MM.1S (cell line): ENCODE data around the gene NSMF.

Experiments used
- DNase-seq: peaks from one replicate; pipeline ENCODE4 v3.0.0-alpha.2; 2015
- H2AFZ ChIP-seq: fragments of 300-600 bp; sonication (generic); 2 replicates; pipeline ENCODE4 v1.6.0; 2016; ENCODE audit warnings: antibody characterized with exemption, low read length
- H3F3A ChIP-seq: fragments of 300-600 bp; sonication (generic); 2 replicates; pipeline ENCODE4 v1.6.1; 2016; ENCODE audit warnings: mild to moderate bottlenecking, antibody characterized with exemption, low read length, moderate library complexity, mixed read lengths; ENCODE audit not compliant: insufficient read depth
- H3K27ac ChIP-seq: fragments of 300-600 bp; sonication (generic); 2 replicates; pipeline ENCODE4 v1.5.1; 2016; ENCODE audit warnings: mild to moderate bottlenecking, low read length
- H3K27me3 ChIP-seq: fragments of 300-600 bp; sonication (generic); replicated peaks from 2 replicates; pipeline ENCODE4 v1.6.0; 2016; ENCODE audit warnings: low read length; ENCODE audit not compliant: insufficient read depth
- H3K36me3 ChIP-seq: fragments of 300-600 bp; sonication (generic); replicated peaks from 2 replicates; pipeline ENCODE4 v1.6.1; 2016; ENCODE audit warnings: mild to moderate bottlenecking, low read length, mixed read lengths; ENCODE audit not compliant: insufficient read depth
- H3K4me1 ChIP-seq: fragments of 300-600 bp; sonication (generic); 2 replicates; pipeline ENCODE4 v1.6.1; 2016; ENCODE audit warnings: low read length, mixed read lengths
- H3K4me2 ChIP-seq: fragments of 300-600 bp; sonication (generic); 2 replicates; pipeline ENCODE4 v1.6.0; 2016; ENCODE audit warnings: low read depth, low read length
- H3K4me3 ChIP-seq: fragments of 300-600 bp; sonication (generic); 2 replicates; pipeline ENCODE4 v1.5.1; 2016; ENCODE audit warnings: low read length, mixed read lengths
- H3K79me2 ChIP-seq: fragments of 300-600 bp; sonication (generic); 2 replicates; pipeline ENCODE4 v1.6.1; 2016; ENCODE audit warnings: mixed run types, low read length, mixed read lengths
- H3K9ac ChIP-seq: fragments of 300-600 bp; sonication (generic); 2 replicates; pipeline ENCODE4 v1.6.1; 2016; ENCODE audit warnings: low read length, mixed read lengths
- H3K9me2 ChIP-seq: fragments of 300-600 bp; sonication (generic); replicated peaks from 2 replicates; pipeline ENCODE4 v1.6.1; 2016; ENCODE audit warnings: mild to moderate bottlenecking, low read length, mixed read lengths; ENCODE audit not compliant: insufficient read depth
- H3K9me3 ChIP-seq: fragments of 300-600 bp; sonication (generic); replicated peaks from 2 replicates; pipeline ENCODE4 v1.6.1; 2016; ENCODE audit warnings: mild to moderate bottlenecking, low read length, mixed read lengths; ENCODE audit not compliant: insufficient read depth
- H4K20me1 ChIP-seq: fragments of 300-600 bp; sonication (generic); 2 replicates; pipeline ENCODE4 v1.6.1; 2016; ENCODE audit warnings: mild to moderate bottlenecking, low read length, moderate library complexity, mixed read lengths; ENCODE audit not compliant: insufficient read depth
- CTCF ChIP-seq: fragments of 300-600 bp; sonication (generic); IDR thresholded peaks from 2 replicates; pipeline ENCODE4 v1.5.1; 2016; ENCODE audit warnings: antibody characterized with exemption, low read length, mixed read lengths
- EZH2 ChIP-seq: fragments of 300-600 bp; sonication (generic); optimal IDR thresholded peaks from 2 replicates; pipeline ENCODE3; 2017; ENCODE audit warnings: low read depth, mild to moderate bottlenecking, antibody characterized with exemption, low read length, mixed read lengths
- EZH2phosphoT487 ChIP-seq: fragments of 300-600 bp; sonication (generic); IDR thresholded peaks from 2 replicates; pipeline ENCODE4 v1.6.1; 2018; ENCODE audit warnings: antibody characterized with exemption, low read length

Gene NSMF

GRCh38 chr9:137428311-137428630 is 30.9 kb downstream of the NSMF start:
- no peak overlapping the region for H2AFZ ChIP-seq
- H3K4me3 ChIP-seq: no peak overlapping the region
- TF ChIP-seq CTCF (no peak), EZH2 (no peak), EZH2phosphoT487 (no peak)
- H3F3A ChIP-seq: peaks cover 5% of the 10 kb centered on the region; the same call in 1 of the 2 replicates
- H3K9me2 ChIP-seq: no peaks in the 10 kb centered on the region
- H3K27me3 ChIP-seq: peaks cover 88% of the 10 kb centered on the region
- no peaks in the 10 kb centered on the region for H4K20me1 ChIP-seq
- no peak overlapping the region for H3K4me2 ChIP-seq
- H3K4me1 ChIP-seq: no peaks in the 10 kb centered on the region
- H3K79me2 ChIP-seq: no peaks in the 10 kb centered on the region
- H3K36me3 ChIP-seq: no peaks in the 10 kb centered on the region
- no peaks in the 10 kb centered on the region for H3K9me3 ChIP-seq
- no peak overlapping the region for H3K27ac ChIP-seq
- DNase-seq: no peak
- H3K9ac ChIP-seq: no peak overlapping the region

- no peak overlapping the region for H3K4me2 ChIP-seq
Measured at GRCh38 chr9:137427454-137428310, 31.5 kb downstream of the NSMF start.

GRCh38 chr9:137426018-137426681 is 33.0 kb downstream of the NSMF start:
- no peaks in the 10 kb centered on the region for H3K36me3 ChIP-seq
- H3K9me2 ChIP-seq: no peaks in the 10 kb centered on the region
- H3K79me2 ChIP-seq: peaks cover 13% of the 10 kb centered on the region
- peaks cover 5% of the 10 kb centered on the region; the same call in 1 of the 2 replicates for H3F3A ChIP-seq
- no peaks in the 10 kb centered on the region for H4K20me1 ChIP-seq
- H2AFZ ChIP-seq: no peak overlapping the region
- H3K4me3 ChIP-seq: no peak overlapping the region
- no peak overlapping the region for H3K9ac ChIP-seq
- no peak for TF ChIP-seq CTCF
- no peak for TF ChIP-seq EZH2phosphoT487
- no peak for TF ChIP-seq EZH2
- no peak for DNase-seq
- peaks cover 68% of the 10 kb centered on the region for H3K27me3 ChIP-seq
- no peak overlapping the region for H3K27ac ChIP-seq
- no peak overlapping the region for H3K4me2 ChIP-seq
- no peaks in the 10 kb centered on the region for H3K4me1 ChIP-seq
- H3K9me3 ChIP-seq: no peaks in the 10 kb centered on the region

More at GRCh38 chr9:137427454-137428310, 31.5 kb downstream of the NSMF start:
- TF ChIP-seq CTCF: no peak
- TF ChIP-seq EZH2phosphoT487: no peak
- TF ChIP-seq EZH2: no peak
- H3K9ac ChIP-seq: no peak overlapping the region
- peaks cover 5% of the 10 kb centered on the region; the same call in 1 of the 2 replicates for H3F3A ChIP-seq
- H3K4me3 ChIP-seq: no peak overlapping the region
- no peaks in the 10 kb centered on the region for H3K4me1 ChIP-seq
- H4K20me1 ChIP-seq: no peaks in the 10 kb centered on the region
- H3K9me3 ChIP-seq: no peaks in the 10 kb centered on the region
- H3K27ac ChIP-seq: no peak overlapping the region
- no peaks in the 10 kb centered on the region for H3K36me3 ChIP-seq
- H3K9me2 ChIP-seq: no peaks in the 10 kb centered on the region
- no peak overlapping the region for H2AFZ ChIP-seq
- H3K79me2 ChIP-seq: no peaks in the 10 kb centered on the region
- peaks cover 82% of the 10 kb centered on the region for H3K27me3 ChIP-seq
- no peak for DNase-seq
